HG03066 (cell line): ENCODE measurements around the gene GNAI2.

Experiments
- ATAC-seq: cut with Tn5 transposase; IDR thresholded peaks from one replicate; pipeline ENCODE4 v1.9.1; 2021; ENCODE audit warnings: low read depth; ENCODE audit not compliant: unreplicated experiment

Gene GNAI2

GRCh38 chr3:50294492-50295403 lies 58.7 kb downstream of the GNAI2 start:
- ATAC-seq: no peak

GRCh38 chr3:50295553-50296431 lies 59.8 kb downstream of the GNAI2 start:
- no peak for ATAC-seq

- no peak for ATAC-seq
These were observed 60.8 kb downstream of the GNAI2 start for GRCh38 chr3:50296721-50297383.

DNA sequence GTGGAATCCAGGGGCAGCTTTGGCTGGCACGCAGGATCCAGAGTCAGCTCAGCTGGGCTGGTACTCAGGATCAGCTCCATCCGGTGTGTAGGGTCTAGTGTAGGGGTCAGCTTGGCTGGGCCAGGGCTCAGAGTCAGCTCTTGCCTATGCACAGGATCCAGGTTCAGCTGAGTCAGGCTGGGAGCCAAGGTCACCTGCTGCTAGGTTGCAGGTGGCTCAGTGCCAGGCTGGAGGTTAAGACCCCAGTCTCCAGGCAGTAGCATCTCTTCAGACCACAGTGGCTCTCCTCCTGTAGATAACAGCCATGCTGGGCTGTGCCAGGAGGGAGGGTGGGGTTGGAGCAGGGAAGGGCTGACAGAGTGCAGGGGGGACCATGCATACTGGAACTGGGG lies 61.4 kb downstream of the GNAI2 start:
- no peak for ATAC-seq

GRCh38 chr3:50297896-50298725 lies 62.1 kb downstream of the GNAI2 start:
- no peak for ATAC-seq

- ATAC-seq: peak; percentile 86
These were observed 63.0 kb downstream of the GNAI2 start, which contains the start of the genes HYAL3 and NAA80 for GRCh38 chr3:50298836-50299637. TSS of gene HYAL3 (minus strand) at chr3:50299405. CDS start at chr3:50295602, 3,803 bp downstream. TSS of gene NAA80 (minus strand) at chr3:50299405. CDS start at chr3:50297463, 1,942 bp downstream.

DNA sequence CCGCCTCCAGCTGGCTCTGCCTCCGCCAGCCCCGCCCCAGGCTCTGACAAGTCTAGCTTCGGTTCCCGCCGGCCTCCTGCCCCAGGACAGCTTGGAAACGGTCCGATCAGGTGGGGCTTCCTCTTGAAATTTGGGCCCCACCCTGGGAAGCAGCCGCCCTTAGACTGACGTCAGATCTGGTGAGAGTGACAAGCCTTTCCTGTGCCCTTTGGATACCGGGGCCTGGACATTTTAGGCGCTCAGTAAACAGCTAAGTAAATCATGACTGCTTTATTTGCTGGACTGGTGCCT lies 63.6 kb downstream of the GNAI2 start:
- ATAC-seq: no peak

GRCh38 chr3:50299929-50300680 lies 64.1 kb downstream of the GNAI2 start:
- no peak for ATAC-seq

- no peak for ATAC-seq
These were observed 64.8 kb downstream of the GNAI2 start for GRCh38 chr3:50300681-50301254.

- no peak for ATAC-seq
These were observed 66.3 kb downstream of the GNAI2 start for GRCh38 chr3:50302095-50303012.

- ATAC-seq: no peak
These were observed 67.2 kb downstream of the GNAI2 start, which contains the start of gene HYAL1 for GRCh38 chr3:50303013-50303815. TSS of gene HYAL1 (minus strand) at chr3:50303574. CDS start at chr3:50302956, 618 bp downstream.

DNA sequence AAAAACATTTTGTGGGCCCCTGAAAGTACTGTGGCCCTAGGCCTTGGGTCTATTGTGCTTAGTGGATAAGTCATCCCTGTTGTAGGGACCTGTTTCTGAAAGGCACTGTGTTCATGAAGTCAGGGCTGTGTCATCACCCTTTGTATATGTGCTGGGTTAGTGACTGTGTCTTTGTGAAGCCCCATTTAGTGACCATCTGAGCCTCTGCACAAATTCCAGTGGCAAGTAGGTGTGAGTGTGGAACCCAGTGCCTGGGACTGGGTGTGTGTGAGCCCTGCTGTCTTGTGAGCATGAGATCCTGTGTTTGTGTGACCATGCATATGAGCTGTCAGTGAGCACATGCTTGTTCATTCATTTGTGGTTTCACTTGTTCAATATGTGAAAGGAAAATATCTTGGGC lies 68.6 kb downstream of the GNAI2 start:
- no peak for ATAC-seq
